Suppressor macrophage treated with lipopolysaccharide for 1 hour (primary cell): Measurements from ENCODE around the gene CFAP92.

Experiments used
- DNase-seq, 3 donors: peaks; one replicate each; pipeline ENCODE4 v3.0.0-alpha.2; 2020 to 2022

CFAP92 gene, protein sequence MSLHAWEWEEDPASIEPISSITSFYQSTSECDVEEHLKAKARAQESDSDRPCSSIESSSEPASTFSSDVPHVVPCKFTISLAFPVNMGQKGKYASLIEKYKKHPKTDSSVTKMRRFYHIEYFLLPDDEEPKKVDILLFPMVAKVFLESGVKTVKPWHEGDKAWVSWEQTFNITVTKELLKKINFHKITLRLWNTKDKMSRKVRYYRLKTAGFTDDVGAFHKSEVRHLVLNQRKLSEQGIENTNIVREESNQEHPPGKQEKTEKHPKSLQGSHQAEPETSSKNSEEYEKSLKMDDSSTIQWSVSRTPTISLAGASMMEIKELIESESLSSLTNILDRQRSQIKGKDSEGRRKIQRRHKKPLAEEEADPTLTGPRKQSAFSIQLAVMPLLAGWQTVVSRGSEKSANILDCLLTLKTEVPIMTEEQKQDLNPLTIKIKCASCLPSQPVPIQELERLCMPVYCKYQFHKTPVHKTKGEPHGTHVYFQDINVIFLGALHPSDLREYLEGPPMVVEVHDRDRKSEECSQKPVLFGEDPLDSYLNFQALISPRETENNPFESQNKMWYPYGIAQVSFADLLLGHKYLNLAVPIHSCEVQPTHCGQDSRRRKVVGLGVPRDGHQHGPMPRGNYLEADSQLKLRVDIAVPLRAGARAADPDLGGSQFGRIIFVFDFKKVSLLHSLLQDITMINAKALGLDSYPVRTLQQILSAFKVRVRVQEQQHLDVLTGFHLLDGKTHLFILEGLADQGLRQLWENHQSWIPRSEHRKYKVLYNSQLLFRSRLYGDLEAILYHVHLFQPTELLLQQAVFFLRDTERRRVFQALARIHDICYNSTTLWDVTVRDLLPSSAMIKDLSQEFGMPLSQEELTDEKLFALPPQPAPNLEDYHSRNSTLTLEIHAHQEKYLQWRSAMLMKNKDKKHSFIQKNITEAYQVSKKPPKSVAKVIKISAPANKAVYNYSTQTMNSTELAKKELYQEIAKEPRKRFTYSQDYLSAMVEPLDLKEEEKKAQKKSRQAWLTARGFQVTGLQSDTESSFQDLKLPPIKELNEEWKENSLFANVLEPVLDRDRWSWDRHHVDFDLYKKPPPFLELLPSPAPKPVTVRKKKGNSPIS

GRCh38 chr3:128993461-128994172 is at the start of gene CFAP92:
CFAP92 (minus strand) TSS chr3:128994076; CDS start chr3:128993304, 772 bp downstream.
- DNase-seq = peak; percentile 79 to 91 (median 85)

DNA sequence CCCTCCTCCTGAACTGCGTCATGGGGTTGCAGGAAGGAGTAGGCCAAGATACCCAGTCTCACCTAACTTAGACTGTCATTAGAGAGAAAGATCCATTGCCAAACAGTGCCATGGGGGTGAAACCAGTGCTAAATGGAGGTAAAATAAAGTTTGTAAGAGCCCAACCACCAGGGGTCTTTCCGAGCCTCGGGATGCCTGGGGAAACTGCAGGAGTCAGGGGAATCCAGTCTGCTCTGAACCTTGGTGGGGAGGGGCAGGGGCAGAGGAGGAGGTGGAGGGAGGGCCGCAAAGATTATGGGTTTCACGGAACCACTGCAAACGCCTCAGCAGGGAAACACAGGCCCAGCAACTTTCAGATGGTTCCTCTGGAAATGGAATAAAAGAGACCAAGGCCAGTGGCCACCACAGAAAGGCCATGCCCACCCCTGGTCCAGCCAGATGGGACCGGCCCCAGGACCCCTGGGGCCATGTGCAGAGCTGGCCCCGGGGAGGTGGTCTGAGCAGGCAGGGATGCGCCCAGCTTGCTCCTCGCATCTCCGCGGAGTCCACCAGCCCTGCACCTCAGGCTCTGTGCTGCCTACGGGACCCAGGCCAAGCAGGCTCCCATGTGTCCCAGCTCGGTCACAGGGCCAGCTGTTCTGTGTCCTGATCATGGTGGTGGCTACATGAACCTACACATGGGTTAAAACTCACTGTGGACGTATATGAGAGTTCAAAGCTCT is 46.9 kb upstream of the CFAP92 start:
- no peak for DNase-seq

DNA sequence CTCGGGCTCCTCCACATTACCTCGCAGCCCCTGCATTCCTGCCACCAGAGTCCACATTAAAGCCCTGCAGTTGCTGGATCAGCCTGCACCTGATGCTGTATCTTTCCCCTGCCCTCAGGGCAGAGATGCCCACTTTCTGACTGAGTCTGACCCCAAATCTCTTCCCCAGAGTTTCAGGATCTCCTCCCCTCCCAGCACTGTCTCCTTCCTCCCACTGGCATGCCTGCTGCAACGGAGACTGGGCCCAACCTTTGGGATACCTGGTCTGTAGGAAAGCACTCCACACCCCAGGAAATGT is 46.1 kb upstream of the CFAP92 start:
- no peak for DNase-seq

- peak in 1 of 3 donors; percentile 17 for DNase-seq
Observed at GRCh38 chr3:129039271-129040038, 45.6 kb upstream of the CFAP92 start.

GRCh38 chr3:129038121-129038855 is 44.4 kb upstream of the CFAP92 start:
- no peak for DNase-seq

DNA sequence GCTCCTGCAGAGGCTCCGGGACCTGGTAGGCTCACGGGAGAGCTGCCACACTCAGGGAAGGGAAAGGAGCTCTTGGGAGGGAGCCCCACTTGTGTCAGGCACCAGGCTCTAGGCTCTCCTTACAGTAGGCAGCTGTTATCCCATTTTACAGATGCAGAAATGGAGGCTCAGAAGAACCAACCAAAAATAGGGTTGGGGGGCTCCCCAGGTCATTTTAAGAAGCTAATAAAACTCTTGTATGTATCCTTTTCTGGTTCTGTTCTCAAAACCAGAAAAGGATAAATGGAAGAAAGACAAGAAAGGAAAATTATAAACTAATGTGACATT is 43.2 kb upstream of the CFAP92 start:
- DNase-seq = no peak

DNA sequence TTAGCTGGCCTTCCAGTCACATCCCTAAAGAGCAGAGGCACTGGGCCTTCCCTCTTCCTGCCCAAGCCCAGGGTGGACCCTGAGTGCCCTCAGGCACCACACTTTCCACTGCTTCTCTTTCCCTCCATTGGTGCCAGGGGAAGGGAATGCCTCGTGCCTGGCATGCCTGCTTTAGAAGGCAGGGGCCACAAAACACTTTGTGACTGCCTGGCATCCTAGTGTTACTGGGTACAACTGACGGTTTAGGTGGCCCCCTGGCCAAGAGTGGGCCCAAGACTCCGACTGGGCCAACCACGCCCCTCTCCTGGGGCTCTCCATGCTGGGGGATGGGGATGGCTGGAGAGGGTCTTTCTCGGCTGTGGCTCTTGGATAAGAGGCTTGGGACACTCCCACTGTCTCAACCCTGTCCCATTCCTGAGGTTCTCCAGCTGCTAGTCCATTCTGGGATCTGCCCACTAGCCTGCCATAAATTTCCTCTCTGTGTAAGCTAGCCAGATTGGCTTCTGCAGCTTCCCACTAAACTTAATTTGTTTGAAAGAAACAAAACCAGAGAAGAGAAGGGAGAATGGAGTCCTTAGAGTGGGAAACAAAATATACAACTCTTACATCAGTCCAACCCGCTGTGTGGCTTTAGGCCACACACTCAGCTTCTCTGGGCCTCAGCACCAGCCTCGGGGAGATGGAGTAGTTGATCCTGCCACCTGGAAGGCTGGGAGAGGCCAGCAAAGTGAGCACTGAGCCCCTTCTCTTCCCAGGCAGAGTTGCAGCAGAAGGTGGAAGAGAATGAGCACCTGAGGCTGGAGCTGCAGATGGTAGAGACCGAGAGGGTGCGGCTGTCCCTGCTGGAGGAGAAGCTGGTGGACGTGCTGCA is 42.6 kb upstream of the CFAP92 start:
- DNase-seq = no peak

DNA sequence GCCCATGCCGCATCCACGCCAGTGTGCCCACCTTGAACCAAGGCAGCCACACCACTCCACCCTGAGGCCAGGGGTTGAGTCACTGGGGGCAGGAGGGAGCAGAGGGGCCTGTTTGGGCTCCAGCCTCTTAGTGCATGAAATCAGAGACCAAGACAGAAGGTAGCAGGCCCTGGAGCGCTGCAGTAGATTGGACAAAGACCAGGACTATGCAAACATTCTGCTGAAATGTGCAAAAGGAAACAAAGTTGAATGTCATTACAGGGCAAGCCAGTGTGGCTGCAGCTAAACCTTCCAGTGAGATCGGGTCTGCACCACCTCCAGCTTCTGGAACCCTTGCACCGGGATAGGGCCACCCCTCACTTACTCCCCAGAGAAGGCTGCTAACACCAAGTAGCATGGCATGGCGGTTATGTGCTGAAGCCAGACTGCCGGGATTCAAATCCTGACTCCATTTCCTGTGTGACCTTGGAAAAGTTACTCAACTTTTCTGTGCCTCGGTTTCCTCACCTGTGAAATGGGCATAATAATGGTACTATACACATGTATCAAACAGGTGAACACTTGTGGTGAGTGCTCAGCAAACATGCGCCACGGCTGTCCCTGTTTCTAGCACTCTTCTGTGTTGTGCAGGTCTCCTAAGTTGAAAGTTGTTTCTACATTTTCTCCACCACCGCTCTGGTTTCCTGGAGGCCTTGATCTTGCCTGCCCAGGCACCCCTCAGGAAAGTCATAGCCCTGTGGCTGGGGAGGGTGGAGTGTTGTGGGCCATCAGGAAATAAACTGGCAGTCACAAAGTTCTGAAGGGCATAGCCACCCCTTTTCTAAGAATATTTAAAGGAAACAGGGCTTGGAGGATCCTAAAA is 41.7 kb upstream of the CFAP92 start:
- no peak for DNase-seq

- DNase-seq = peak in 2 of 3 donors; percentile 23 to 42
Observed at GRCh38 chr3:129034642-129035041, 40.8 kb upstream of the CFAP92 start.

GRCh38 chr3:129033633-129034321 is 39.9 kb upstream of the CFAP92 start:
- DNase-seq = no peak

GRCh38 chr3:129033151-129033550 is 39.3 kb upstream of the CFAP92 start:
- no peak for DNase-seq

- no peak for DNase-seq
Observed at GRCh38 chr3:129032716-129033115, 38.8 kb upstream of the CFAP92 start.

- DNase-seq = no peak
Observed at GRCh38 chr3:129031476-129032215, 37.8 kb upstream of the CFAP92 start.

DNA sequence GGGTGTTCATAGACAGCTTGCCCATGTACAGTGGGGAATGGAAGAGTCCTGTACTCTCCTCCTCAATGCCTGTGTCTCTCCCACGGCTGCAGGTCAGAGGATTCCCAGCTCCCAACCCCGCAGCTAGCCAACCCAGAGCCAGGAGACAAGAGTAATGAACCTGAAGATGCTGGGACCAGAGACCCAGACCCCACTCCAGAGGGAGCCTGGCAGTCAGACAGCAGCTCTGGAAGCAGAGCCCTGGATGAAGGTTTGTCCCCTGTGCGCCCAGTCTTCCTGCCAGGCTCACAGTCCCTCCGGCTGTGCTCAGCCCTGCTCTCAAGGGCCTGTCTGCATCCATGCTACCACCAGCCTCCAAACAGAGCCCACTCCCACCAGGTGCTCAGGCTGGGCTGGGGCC is 36.7 kb upstream of the CFAP92 start:
- no peak for DNase-seq

DNA sequence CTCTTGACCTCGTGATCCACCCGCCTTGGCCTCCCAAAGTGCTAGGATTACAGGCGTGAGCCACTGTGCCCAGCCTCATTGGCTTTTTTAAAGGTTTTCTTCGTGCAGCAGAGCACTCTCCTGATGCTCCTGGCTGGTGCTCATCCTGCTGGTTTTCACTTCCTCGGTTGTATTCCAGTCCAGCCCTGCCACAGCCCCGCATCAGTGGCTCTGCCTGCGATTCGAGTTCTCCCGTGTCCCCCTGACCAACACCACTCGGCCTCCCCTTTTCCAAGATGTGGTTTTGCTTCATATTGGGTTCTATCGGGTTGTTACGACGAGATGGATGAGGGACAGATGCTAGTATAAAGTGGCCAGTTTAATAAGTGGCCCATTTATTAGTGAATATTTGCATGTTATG is 35.0 kb upstream of the CFAP92 start:
- no peak for DNase-seq

DNA sequence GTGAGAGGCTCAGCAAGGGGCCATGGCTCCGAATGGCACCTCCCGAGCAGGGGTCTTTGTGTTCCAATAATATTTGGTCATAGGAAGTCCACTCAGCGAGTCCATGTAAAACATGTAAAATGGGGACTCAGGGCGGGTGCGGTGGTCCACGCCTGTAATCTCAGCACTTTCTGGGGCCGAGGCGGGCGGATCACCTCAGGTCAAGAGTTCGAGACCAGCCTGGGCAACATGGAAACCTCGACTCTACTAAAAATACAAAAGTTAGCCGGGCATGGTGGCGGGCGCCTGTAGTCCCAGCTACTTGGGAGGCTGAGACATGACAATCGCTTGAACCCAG is 33.6 kb upstream of the CFAP92 start:
- DNase-seq = no peak

DNA sequence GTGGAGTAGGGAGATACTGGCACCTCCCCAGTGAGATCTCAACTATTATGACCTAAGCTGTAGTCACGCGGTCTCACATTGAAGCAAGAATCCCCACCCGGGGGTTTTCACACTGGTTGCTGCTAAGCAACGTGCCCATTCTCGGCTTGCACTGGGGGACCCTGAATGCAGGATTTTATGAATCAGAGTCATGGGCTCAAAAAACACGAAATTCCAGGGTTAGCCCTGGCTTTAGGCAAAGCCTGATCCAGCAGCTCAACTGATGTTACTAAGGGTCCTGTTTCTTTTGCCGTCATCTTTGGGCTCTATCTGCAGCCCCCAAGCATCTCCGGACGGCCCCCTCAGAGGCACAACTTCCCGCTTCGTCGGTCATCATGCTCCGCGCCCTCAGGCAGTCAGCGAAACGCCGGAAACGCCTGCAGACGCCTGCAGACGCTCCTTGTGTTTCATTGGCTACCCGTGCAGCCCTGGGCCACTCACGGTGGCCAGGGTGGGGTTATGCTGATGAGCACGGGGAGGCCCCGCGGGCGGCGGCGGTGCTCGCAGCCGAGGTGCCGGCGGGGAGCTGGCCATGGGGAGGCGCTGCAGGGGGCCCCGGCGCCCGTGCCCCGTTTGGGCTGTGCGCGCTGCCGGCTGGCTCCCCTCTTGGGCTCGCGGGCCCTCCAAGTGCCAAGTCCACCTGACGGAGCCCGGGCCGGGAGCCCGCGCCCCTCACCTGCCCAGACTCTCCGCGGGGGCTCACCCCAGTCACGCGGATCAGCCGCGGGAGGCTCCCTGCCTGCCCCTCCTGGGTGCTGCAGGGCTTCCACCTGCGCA is 33.1 kb upstream of the CFAP92 start:
- DNase-seq = peak; percentile 92 to 96 (median 93)
